Stimulated activated CD8-positive, alpha-beta memory T cell treated with anti-CD3 and anti-CD28 coated beads, Interleukin-2, amount 100 ng/mL, for 48 hours (primary cell): ENCODE measurements around the gene RC3H1.
"Not testable (repeated sequence)": the region's sequence is repeated elsewhere in the genome, so short reads cannot be mapped to it uniquely, and the experiment has no call there.

Experiments
- DNase-seq, 2 donors: peaks; one replicate each; pipeline ENCODE4 v3.0.0-alpha.2; 2020; ENCODE audit warnings: low read depth in 2 of 2

The RC3H1 gene, protein sequence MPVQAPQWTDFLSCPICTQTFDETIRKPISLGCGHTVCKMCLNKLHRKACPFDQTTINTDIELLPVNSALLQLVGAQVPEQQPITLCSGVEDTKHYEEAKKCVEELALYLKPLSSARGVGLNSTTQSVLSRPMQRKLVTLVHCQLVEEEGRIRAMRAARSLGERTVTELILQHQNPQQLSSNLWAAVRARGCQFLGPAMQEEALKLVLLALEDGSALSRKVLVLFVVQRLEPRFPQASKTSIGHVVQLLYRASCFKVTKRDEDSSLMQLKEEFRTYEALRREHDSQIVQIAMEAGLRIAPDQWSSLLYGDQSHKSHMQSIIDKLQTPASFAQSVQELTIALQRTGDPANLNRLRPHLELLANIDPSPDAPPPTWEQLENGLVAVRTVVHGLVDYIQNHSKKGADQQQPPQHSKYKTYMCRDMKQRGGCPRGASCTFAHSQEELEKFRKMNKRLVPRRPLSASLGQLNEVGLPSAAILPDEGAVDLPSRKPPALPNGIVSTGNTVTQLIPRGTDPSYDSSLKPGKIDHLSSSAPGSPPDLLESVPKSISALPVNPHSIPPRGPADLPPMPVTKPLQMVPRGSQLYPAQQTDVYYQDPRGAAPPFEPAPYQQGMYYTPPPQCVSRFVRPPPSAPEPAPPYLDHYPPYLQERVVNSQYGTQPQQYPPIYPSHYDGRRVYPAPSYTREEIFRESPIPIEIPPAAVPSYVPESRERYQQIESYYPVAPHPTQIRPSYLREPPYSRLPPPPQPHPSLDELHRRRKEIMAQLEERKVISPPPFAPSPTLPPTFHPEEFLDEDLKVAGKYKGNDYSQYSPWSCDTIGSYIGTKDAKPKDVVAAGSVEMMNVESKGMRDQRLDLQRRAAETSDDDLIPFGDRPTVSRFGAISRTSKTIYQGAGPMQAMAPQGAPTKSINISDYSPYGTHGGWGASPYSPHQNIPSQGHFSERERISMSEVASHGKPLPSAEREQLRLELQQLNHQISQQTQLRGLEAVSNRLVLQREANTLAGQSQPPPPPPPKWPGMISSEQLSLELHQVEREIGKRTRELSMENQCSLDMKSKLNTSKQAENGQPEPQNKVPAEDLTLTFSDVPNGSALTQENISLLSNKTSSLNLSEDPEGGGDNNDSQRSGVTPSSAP

DNA sequence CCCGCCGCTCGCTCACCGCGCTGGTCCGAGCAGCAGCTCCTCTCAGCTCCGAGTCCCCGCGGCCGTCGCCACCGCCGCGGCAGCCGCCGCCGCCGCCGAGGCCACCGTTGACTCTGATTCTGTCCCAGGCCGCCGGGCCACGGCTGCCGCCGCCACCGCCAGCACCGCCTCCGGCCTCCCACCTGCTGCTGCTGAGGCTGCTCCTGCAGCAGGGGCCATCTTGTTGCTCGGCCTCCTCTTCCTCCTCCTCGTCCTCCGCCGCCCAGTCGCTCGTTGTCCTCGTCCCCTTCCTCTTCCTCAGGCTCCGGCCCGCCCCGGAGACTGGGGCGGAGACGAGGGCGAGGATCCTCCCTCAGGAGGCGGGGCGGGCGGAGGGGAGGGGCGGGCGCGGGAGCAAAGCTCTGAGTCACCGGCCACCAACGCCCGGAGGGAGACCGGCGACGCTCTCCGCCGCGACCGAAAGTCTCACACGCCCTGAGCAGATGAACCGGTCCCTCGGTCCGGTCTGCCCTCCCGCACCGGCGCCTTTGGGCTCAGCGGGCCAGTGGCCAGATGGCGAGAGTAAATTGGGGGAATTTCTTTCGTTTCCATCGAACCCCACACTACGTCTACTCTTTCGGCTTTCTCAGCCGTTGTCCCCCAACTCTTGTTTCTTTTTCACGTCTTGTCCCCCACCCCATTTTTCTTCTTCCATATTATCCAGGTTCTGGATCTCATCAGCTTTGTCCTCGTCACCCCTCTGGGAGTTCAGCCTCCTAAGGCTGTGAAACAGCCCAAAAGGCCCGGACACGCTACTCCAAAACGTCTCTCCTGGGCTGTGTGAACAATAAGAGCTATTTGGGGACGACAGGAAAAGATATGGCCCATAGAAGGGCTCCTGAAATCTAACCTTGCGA, at the start of gene RC3H1:
TSS of gene RC3H1 (minus strand) at position 278 of the 896 bp plus-strand sequence. CDS start 29,372 bp downstream, outside the sequence.
- peak; percentile 81 to 84 for DNase-seq

DNA sequence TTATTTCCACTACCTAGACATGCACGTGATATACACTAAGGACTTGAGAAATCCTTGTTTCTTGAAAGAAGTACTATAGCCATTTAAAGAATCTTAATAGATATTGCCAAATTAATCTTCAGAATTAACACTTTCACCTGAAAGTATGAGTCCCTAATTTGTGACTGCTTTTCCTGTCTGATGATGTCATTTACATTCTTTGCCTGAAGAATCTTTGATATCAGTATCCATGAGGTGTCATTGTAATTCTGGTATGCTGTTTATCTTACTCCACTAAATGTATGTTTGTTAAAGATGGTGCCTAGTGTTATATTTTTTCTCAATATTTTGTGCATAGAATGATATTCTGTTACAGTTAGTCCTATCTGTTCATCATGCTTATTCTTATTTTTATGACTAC, 48.5 kb upstream of the RC3H1 start:
- no peak for DNase-seq

DNA sequence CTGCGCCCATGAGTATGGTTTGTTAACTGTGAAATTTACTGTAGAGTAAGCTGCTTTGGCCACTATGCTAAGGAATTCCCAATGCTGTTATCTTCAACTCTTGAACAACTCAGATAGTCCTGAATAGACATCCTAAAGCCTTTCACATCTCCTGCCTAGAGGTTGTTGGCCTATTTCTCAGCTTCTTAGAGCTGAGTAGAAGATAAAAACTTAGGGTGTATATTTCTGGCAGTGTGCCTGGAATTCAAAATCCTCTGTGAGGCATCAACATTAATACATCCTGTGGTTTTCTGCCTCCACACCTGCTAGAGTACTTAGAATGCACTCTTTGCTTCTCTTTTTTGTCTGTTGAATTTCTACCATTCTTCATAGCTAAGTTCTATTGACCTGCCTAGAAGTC, 45.8 kb upstream of the RC3H1 start:
- no peak for DNase-seq

DNA sequence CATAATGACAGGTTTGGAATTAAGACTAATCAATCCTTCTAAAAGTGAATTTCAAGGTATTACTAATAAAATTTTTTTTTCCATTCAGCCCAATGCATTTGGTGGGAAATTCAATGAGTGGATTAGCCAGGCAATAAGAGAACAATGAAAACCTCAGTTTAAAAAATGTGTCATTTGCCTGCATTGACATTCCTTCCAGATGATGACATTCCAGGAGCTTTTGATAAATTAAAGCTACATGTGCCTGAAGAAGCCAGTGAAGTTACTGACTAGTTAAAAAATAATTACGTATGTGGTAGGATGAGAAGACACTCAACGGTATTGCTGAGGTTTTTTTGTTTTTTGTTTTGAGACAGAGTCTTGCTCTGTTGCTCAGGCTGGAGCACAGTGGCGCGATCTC, 37.9 kb upstream of the RC3H1 start:
- no peak for DNase-seq

DNA sequence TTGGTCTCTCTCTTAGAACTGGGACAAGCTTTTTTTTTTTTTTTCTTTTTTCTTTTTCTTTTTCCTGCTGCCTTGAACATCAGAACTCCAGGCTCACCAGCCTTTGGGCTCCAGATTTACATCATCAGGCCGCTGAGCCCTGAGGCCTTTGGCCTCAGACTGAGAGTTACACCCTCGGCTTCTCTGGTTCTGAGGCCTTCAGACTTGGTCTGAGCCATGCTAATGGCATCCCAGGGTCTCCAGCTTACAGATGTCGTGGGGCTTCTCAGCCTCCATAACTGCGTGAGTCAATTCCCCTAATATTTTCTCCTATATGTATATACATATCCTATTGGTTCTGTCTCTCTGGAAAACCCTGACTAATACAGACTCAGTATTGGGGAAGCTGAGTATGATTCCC, 36.5 kb upstream of the RC3H1 start:
- DNase-seq, result no peak

DNA sequence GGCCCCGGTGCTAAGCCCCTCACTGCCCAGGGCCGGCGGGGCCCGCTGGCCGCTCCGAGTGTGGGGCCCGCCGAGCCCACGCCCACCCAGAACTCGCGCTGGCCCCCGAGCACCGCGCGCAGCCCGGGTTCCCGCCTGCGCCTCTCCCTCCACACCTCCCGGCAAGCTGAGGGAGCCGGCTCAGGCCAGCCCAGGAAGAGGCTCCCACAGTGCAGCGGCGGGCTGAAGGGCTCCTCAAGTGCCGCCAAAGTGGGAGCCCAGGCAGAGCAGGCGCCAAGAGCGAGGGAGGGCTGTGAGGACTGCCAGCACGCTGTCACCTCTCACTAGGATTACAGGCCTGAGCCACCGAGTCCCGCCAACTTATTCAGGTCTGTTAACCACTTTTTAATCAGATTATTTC, 34.5 kb upstream of the RC3H1 start:
- not testable (repeated sequence) for DNase-seq

DNA sequence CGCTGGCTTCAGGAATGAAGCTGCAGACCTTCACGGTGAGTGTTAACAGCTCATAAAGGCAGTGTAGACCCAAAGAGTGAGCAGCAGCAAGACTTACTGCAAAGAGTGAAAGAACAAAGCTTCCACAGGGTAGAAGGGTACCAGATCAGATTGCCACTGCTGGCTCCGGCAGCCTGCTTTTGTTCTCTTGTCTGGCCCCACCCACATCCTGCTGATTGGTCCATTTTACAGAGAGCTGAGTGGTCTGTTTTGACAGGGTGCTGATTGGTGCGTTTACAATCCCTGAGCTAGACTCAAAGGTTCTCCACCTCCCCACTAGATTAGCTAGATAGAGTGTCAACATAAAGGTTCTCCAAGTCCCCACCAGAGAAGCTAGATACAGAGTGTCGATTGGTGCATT, 33.6 kb upstream of the RC3H1 start:
- not testable (repeated sequence) for DNase-seq

DNA sequence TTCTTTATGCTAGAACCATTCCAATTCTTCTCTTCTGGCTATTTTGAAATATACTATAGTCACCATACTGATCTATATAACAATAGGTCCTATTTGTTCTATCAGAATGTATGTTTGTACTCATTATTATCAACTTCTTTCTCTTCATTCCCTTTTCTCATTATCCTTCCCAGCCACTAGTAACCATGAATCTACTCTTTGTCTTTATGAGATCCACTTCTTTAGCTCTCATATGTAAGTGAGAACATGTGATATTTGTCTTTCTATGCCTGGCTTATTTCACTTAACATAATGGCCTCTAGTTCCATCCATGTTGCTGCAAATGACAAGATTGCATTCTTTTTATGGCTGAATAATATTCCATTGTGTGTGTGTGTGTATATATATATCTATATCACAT, 31.7 kb upstream of the RC3H1 start:
- no peak for DNase-seq

DNA sequence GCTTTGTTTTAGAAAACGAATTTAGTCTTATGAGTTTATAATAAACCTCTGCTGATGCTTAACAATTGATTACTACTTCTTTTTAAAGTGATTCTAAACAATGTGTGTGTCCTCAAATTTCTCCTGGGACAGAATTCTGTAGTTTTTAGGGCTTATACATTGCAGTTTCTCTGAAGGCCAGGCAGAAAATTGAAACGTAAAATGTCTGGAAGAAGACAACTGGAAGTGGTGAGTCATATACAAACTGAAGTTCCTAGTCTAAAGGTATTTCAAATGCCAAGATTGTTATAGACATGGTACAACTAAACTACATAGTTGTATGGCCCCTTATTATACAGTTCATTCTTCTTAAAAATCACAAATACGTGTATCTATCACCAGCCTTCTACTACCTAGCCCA, 30.5 kb upstream of the RC3H1 start:
- DNase-seq, result no peak

DNA sequence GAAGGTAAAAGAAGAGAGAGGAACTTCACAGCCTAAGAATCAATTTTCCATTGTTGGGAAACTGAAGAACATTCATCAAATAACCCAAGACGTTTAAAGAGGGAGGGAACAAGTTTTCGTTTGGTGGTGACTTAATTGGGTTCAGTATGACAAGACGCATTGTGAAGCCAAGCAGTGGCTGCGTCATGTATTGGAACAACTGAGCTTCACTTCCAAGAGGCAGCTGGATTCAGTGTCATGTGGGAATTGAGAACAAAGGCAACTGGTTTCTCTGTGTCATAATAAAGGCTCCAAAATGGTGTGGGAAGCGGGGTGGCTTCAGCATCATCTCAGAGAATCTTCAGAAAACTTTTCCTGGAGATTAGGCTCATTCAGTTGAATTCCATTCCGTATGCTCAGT, 29.8 kb upstream of the RC3H1 start:
- no peak for DNase-seq

DNA sequence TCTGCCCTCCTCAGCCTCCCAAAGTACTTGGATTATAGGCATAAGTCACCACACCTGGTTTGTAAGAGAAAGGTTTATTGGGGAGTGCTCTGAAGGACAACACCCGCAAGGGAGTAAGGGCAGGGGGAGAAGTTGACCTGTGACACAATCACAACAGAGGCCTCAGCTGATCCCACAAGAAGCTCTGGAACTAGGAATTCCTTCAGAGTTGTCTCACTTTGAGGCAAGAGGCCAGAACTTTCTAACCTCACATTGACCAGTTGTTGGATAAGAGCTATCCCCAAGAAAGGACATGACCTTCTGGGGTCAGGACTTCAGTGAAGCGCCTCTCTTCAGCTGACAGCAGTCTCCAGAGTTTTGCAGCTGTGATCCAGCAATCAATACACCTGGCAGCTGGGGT, 27.4 kb upstream of the RC3H1 start:
- DNase-seq, result no peak

DNA sequence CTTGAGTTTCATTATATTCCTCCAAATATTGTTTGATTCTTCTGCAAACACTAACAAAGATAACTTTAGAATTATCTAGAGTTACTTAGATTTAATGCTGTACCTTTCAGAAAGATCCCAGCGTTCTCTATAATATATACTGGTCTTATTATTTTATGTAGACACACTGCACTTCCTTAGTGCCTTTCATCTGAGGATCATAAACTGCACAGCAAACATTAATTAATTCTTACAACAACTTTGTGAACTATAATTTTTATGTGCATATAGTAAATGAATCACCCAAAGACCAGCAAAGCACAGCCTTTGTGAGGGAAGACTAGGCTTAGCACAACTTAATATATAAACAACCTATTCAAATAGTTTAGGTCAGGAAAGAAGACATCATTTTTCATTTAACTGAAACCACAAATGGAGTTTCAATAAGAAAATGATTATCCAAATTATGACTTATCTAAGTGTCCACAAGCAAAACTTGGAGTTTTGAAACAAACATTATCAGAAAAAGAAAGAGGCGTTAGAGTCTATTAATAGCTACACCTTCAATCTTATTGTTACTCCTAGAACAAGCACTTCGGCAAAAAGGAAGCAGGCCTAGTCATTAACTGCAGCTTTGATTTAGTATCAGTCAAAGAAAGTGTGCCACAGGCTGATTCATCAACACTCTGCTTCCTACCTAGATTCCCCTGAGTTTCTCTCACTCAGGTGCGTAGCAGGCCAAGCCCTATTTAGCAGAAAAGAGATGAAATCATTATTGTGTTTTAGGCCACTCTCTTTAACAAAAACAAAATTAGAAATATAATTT, 22.5 kb upstream of the RC3H1 start:
- no peak for DNase-seq

DNA sequence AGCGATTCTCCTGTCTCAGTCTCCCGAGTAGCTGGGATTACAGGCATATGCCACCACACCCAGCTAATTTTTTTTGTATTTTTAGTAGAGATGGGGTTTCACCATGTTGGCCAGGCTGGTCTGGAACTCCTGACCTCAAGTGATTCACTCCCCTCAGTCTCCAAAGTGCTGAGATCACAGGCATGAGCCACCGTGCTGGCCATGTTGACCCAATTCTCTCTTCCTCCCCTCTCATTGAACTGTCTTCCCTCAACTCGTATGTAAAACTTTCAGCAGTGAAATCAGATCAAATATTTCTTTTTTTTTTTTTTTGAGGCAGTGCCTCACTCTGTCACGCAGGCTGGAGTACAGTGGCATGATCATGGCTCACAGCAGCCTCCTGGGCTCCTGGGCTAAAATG, 20.4 kb upstream of the RC3H1 start:
- not testable (repeated sequence) for DNase-seq

DNA sequence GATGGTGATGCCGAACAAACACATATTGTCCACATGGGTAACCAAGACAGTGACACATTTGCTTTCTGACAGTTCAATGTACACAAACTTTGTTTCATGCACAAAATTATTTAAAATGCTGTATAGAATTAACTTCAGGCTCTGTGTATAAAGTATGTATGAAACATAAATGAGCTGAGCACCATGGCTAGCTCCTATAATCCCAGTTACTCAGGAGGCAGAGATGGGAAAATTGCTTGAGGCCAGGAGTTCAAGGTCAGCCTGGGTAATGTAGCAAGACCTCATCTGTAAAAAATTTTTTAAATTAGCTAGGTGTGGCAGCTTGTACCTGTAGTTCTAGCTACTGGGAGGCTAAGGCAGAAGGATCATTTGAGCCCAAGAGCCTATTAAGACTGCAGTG, 19.2 kb upstream of the RC3H1 start:
- DNase-seq, result no peak

DNA sequence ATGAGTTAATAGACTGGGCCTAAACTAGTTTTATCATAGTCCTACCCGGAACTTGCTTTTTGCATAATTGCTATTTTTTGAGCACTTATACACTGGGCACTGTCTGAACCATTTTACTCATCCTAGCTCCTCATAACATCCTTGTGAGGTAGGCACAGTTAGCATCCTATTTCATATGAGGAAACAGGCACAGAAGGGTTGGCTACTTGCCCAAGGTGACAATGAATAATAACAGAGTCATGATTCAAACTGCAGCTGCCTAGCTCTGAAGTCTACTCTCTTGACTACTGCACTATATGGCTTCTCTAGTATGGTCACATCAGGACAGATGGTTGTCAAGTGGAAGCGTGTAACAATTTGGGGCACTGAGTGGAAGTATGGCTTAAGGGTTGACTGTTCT, 18.2 kb upstream of the RC3H1 start:
- no peak for DNase-seq

DNA sequence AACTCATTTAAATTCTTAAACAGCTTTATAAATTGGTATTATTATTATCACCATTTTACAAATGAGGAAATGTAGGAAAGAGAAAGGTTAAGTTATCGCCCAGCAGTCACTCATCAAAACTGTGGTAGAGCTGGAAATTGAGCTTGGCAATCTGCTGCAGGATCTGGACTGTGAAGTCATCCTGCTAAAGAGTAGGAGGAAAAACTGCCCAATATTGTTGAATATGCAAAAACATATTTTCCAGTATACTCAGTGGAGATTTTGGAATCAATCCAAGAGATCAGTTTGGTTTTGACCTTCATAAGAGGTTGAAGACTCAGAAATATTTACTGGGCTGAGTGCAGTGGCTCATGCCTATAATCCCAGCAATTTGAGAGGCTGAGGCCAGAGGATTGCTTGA, 16.9 kb upstream of the RC3H1 start:
- no peak for DNase-seq

DNA sequence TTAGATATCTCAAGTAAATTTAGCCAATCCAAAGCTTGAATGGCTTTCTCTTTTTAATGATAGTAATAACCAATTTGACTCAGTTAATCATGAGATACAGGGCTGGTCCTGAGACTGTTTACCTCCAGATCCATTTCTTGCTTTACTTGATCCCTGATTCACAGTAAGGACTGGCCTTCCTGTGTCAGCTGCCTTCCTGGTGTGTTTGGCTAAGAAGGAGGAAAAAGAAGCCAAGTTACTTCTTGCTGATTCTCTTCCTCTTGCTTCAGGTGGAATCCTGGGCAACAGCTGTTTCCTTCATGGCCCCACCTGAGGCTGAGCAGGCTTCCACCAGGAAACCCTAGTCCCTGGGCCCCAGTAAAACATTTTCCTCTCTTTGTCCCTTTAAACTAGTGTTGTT, 14.6 kb upstream of the RC3H1 start:
- DNase-seq, result no peak

DNA sequence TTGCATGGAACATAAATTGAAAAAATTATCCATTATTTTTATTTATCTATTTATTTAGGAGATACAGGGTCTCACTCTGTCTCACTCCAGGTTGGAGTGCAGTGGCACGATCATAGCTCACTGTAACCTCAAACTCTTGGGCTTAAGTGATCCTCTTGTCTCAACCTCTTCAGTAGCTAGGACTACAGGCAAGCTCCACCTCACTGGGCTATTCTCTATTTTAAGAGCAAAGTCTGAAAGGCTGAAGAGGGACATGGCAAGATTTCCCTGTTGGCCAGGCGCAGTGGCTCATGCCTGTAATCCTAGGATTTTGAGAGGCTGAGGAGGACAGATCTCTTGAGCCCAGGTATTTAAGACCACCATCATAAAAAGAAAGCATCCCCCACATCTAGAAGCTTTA, 14.0 kb upstream of the RC3H1 start:
- no peak for DNase-seq

DNA sequence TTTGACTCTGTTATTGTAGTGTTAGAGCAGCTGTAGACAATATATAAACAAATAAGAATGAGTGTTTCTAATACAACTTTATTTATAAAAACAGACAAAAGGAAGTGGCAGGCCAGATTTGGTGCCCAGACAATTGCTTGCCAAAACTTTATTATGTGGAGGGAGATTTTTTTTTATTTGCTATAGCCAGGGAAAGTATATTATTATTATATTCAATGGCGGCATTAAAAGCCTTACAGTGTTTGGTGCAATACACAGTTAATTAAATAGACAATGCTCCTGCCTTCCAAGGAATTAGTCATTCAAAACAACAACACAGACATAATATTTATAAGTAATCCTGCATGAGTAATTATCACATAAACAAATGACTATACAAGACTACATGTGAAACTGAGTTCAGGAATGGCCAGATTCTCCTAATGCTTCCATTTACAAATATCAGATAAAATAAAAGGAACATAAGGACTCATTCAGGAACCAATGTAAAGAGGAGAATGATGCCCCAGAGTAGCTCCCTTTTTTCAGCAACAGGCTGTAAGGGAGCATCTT, 10.6 kb upstream of the RC3H1 start:
- DNase-seq, result no peak

DNA sequence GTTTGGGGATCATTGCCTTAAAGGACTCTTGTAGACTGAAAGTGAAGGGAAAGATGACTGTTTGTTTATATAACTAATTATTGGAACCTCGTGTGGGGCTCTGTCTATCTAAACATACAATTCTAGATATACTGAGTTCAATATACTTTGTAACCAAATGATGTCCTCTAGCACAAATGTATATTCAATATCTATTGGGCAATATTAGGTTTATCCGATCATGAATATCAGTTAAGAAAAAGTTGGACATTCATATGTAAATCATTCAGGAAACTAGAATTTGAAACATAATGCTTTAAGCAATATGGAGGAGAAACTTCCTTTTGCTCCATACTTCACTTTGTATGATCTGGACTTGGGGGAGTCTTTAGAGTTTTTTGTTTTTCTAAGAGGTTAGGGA, 8.9 kb upstream of the RC3H1 start:
- DNase-seq, result no peak
